Osteocyte (in vitro differentiated cells): ENCODE data around the gene SLC20A1. TPM values are rescaled to one million over a fixed set of nuclear protein-coding genes. Genes with fewer than 3 reads are reported as not detected.
A peak's percentile ranks its signal among the peaks of the same experiment; 100 is the strongest.

Source experiments
- DNase-seq: peaks from one replicate; pipeline ENCODE4 v3.0.0; 2021; ENCODE audit warnings: mixed read lengths; ENCODE audit not compliant: unreplicated experiment; ENCODE audit errors: extremely low spot score
- H3K27ac Mint-ChIP-seq: one replicate; pipeline ENCODE4 v1.8.0; 2021; ENCODE audit warnings: mild to moderate bottlenecking, mixed read lengths; ENCODE audit not compliant: unreplicated experiment
- H3K27me3 Mint-ChIP-seq: one replicate; pipeline ENCODE4 v1.8.0; 2021; ENCODE audit warnings: mixed read lengths; ENCODE audit not compliant: unreplicated experiment
- H3K36me3 Mint-ChIP-seq: one replicate; pipeline ENCODE4 v1.8.0; 2021; ENCODE audit warnings: mixed read lengths; ENCODE audit not compliant: unreplicated experiment
- H3K4me1 Mint-ChIP-seq: one replicate; pipeline ENCODE4 v1.8.0; 2021; ENCODE audit warnings: mixed read lengths; ENCODE audit not compliant: unreplicated experiment
- H3K4me3 Mint-ChIP-seq: one replicate; pipeline ENCODE4 v1.8.0; 2021; ENCODE audit warnings: mild to moderate bottlenecking, moderate library complexity, mixed read lengths; ENCODE audit not compliant: unreplicated experiment
- H3K9me3 Mint-ChIP-seq: one replicate; pipeline ENCODE4 v1.8.0; 2021; ENCODE audit warnings: mixed read lengths; ENCODE audit not compliant: unreplicated experiment
- CTCF ChIP-seq: fragments of 200-600 bp; sonication (generic); IDR thresholded peaks from 2 replicates; pipeline ENCODE4 v1.5.0; 2021; ENCODE audit warnings: antibody characterized with exemption, mild to moderate bottlenecking, moderate library complexity
- total RNA-seq: library from RNA; stranded (reverse); gene quantifications from 2 replicates; pipeline ENCODE4 v1.2.1, GENCODE V29; 2021

SLC20A1 gene
- total RNA-seq, 1 donor from 2014 or later: 80.4 TPM

- Mint-ChIP-seq H3K4me3 (no peak overlapping the region), H3K27me3 (no peaks in the 10 kb centered on the region), H3K9me3 (no peaks in the 10 kb centered on the region), H3K27ac (peak overlapping the region; percentile 38), H3K36me3 (peaks cover 75% of the 10 kb centered on the region), H3K4me1 (peaks cover 10% of the 10 kb centered on the region)
- DNase-seq: no peak
- TF ChIP-seq CTCF: no peak
Observed at GRCh38 chr2:112660138-112660537, 14.4 kb downstream of the SLC20A1 start.

DNA sequence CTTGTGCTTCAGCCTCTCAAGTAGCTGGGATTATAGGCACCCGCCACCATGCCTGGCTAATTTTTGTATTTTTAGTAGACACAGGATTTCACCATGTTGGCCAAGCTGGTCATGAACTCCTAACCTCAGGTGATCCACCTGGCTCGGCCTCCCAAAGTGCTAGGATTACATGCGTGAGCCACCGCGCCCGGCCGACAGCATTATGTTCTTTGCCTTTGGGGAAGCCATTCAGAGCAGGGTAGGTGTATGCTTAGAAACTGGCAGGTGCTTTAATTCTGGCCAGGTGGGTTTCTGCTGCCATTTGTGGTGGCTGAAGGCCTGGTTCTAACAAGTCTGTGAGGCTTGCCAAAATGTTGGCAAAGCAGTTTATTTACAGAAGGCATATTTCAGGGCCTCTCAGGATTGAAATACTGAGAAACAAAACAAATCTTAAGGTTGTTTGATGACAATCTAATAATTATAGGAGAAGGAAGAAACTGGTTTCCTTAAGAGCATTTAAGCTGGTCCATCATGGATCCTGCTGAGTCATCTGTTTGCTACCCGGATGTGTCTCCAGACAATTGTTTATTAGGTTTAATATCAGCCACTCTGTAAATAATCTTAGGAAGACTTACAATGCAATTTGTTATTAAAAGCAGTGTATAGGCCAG lies 16.0 kb downstream of the SLC20A1 start:
- no peak for DNase-seq
- no peak for TF ChIP-seq CTCF
- no peak overlapping the region for H3K4me3 Mint-ChIP-seq
- no peaks in the 10 kb centered on the region for H3K9me3 Mint-ChIP-seq
- peaks cover 68% of the 10 kb centered on the region for H3K36me3 Mint-ChIP-seq
- H3K4me1 Mint-ChIP-seq: peaks cover 10% of the 10 kb centered on the region
- no peaks in the 10 kb centered on the region for H3K27me3 Mint-ChIP-seq
- H3K27ac Mint-ChIP-seq: no peak overlapping the region

DNA sequence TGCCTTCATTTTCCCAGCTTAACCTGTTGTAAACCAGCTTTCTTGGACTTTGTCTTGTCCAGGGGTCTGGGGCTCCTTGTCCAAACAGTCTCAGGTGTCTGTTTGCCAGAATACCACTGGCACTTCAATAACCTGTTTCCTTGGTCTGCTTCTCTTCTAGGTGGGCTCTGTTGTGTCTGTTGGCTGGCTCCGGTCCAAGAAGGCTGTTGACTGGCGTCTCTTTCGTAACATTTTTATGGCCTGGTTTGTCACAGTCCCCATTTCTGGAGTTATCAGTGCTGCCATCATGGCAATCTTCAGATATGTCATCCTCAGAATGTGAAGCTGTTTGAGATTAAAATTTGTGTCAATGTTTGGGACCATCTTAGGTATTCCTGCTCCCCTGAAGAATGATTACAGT lies 17.0 kb downstream of the SLC20A1 start:
- peaks cover 10% of the 10 kb centered on the region for H3K4me1 Mint-ChIP-seq
- no peak for TF ChIP-seq CTCF
- DNase-seq: no peak
- no peak overlapping the region for H3K4me3 Mint-ChIP-seq
- H3K9me3 Mint-ChIP-seq: no peaks in the 10 kb centered on the region
- H3K27me3 Mint-ChIP-seq: no peaks in the 10 kb centered on the region
- peaks cover 61% of the 10 kb centered on the region for H3K36me3 Mint-ChIP-seq
- H3K27ac Mint-ChIP-seq: no peak overlapping the region

- H3K27ac Mint-ChIP-seq: peak overlapping the region; percentile 67
- peaks cover 7% of the 10 kb centered on the region for H3K4me1 Mint-ChIP-seq
- H3K9me3 Mint-ChIP-seq: no peaks in the 10 kb centered on the region
- H3K4me3 Mint-ChIP-seq: no peak overlapping the region
- peaks cover 48% of the 10 kb centered on the region for H3K36me3 Mint-ChIP-seq
- TF ChIP-seq CTCF: no peak
- H3K27me3 Mint-ChIP-seq: no peaks in the 10 kb centered on the region
- DNase-seq: no peak
Observed at GRCh38 chr2:112664689-112665088, 18.9 kb downstream of the SLC20A1 start.

DNA sequence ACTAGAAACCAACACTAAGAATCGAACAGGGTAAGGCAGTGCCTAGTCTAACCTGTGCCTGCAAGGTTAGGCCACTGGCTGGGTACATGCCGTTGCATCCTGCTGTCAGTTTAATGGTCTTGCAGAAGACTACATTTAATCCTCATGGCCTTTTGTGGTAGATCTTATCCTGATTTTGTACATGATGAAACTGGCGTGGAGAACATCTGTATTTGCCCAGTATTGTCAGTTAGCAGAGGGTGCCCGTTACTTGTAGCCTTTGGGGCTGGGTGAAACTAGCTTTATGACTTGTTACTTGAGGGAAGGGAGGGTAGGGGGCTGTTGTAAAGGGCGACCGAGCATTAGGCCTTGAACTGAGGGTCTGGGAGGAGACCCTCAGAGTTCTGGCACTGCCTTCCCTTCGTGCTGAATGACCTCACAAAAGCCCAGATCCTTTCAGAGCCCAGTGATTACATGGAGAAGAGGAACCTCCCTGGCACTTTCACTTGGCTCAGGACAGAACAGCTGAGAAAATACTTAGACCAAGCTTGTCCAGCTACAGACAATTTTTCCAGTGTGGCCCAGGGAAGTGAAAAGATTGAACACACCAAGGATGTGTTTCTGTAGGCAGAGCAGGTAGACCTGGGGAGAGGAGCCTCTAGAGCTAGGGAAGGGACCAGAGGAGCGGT lies 19.5 kb downstream of the SLC20A1 start:
- TF ChIP-seq CTCF: no peak
- Mint-ChIP-seq H3K27ac (peak overlapping the region; percentile 67), H3K4me3 (no peak overlapping the region), H3K9me3 (no peaks in the 10 kb centered on the region), H3K27me3 (no peaks in the 10 kb centered on the region), H3K36me3 (peaks cover 42% of the 10 kb centered on the region), H3K4me1 (peaks cover 5% of the 10 kb centered on the region)
- DNase-seq: no peak
